Keratinocyte (primary cell): ENCODE results near the gene TMEM221. TPM values are rescaled to one million over a fixed set of nuclear protein-coding genes. Genes with fewer than 3 reads are reported as not detected.

Experiments
- DNase-seq: peaks from one replicate; pipeline ENCODE4 v3.0.0-alpha.2; 2011; ENCODE audit warnings: low read depth, missing footprints, low spot score
- FAIRE-seq: peaks from 2 replicates; lab custom pipeline; 2011; peaks lifted over from hg19 to GRCh38; lab: Jason Lieb, UNC
- H2AFZ ChIP-seq: 2 replicates; pipeline ENCODE4 v1.6.0; 2012; ENCODE audit warnings: low read length, control low read depth, inconsistent platforms; ENCODE audit not compliant: control insufficient read depth
- H3K27ac ChIP-seq: 2 replicates; pipeline ENCODE4 v1.5.1; 2011; ENCODE audit warnings: low read length; ENCODE audit not compliant: control insufficient read depth, insufficient read depth
- H3K27me3 ChIP-seq: 3 replicates; pipeline ENCODE4 v1.6.0; 2011; ENCODE audit warnings: low read length; ENCODE audit not compliant: control insufficient read depth, insufficient read depth; ENCODE audit errors: extremely low read depth
- H3K36me3 ChIP-seq, 2 experiments: 2 replicates in 1 of 2; 3 replicates in 1 of 2; pipeline ENCODE4 v1.5.1; 2011; ENCODE audit warnings: low read length in 2 of 2, mild to moderate bottlenecking in 1 of 2; ENCODE audit not compliant: control insufficient read depth in 2 of 2, insufficient read depth in 2 of 2; ENCODE audit errors: extremely low read depth in 1 of 2
- H3K4me1 ChIP-seq: 3 replicates; pipeline ENCODE4 v1.5.1; 2011; ENCODE audit warnings: low read length; ENCODE audit not compliant: control insufficient read depth, insufficient read depth; ENCODE audit errors: extremely low read depth
- H3K4me2 ChIP-seq: 3 replicates; pipeline ENCODE4 v1.6.0; 2011; ENCODE audit warnings: low read depth, low read length; ENCODE audit not compliant: control insufficient read depth, insufficient read depth; ENCODE audit errors: extremely low read depth
- H3K4me3 ChIP-seq, 3 experiments: fragments of 200-600 bp in 1 of 3; sonication (generic) in 1 of 3; 2 replicates in 2 of 3; 3 replicates in 1 of 3; pipeline ENCODE4 v1.5.1; 2011 to 2016; ENCODE audit warnings: low read length in 3 of 3, mild to moderate bottlenecking in 3 of 3, control low read depth in 2 of 3, inconsistent platforms in 1 of 3, low read depth in 1 of 3, mixed read lengths in 1 of 3, mixed run types in 1 of 3, moderate library complexity in 1 of 3; ENCODE audit not compliant: control insufficient read depth in 2 of 3, insufficient read depth in 2 of 3; ENCODE audit errors: extremely low read depth in 1 of 3
- H3K79me2 ChIP-seq: 2 replicates; pipeline ENCODE4 v1.6.0; 2012; ENCODE audit warnings: low read length; ENCODE audit not compliant: control insufficient read depth, insufficient read depth
- H3K9ac ChIP-seq: 3 replicates; pipeline ENCODE4 v1.6.0; 2011; ENCODE audit warnings: low read length; ENCODE audit not compliant: control insufficient read depth, insufficient read depth; ENCODE audit errors: extremely low read depth
- H3K9me1 ChIP-seq: 3 replicates; pipeline ENCODE4 v1.6.0; 2011; ENCODE audit warnings: low read length; ENCODE audit not compliant: control insufficient read depth, insufficient read depth; ENCODE audit errors: extremely low read depth
- H3K9me3 ChIP-seq: 2 replicates; pipeline ENCODE4 v1.5.1; 2012; ENCODE audit warnings: low read depth, low read length; ENCODE audit not compliant: control insufficient read depth
- H4K20me1 ChIP-seq: 3 replicates; pipeline ENCODE4 v1.6.0; 2011; ENCODE audit warnings: low read length; ENCODE audit not compliant: control insufficient read depth, insufficient read depth; ENCODE audit errors: extremely low read depth
- EZH2 ChIP-seq: IDR thresholded peaks from one replicate; pipeline ENCODE4 v1.6.1; 2012; ENCODE audit warnings: inconsistent platforms, mild to moderate bottlenecking, low read length, moderate library complexity
- dilution Hi-C: fragments of 300-500 bp; cut with MboI; formaldehyde crosslinking; loops from one replicate; pipeline ENCODE4 v1.7.0; 2020; ENCODE audit warnings: low sequenced_read_pairs; ENCODE audit not compliant: extremely low pct_ligation_motif_present
- polyA plus RNA-seq, 5 experiments: library from polyadenylated mRNA; depleted of rRNA in 3 of 5; stranded (reverse) in 3 of 5; stranded (forward) in 1 of 5; unstranded in 1 of 5; fragments of >200 nt; gene quantifications; 1 replicate in 1 of 5; 2 replicates in 3 of 5; 3 replicates in 1 of 5; pipeline versions ENCODE4 v1.2.1 to v1.2.3, GENCODE V29; 2011 to 2012; ENCODE audit warnings: missing spikeins in 2 of 5, low read depth in 1 of 5, low replicate concordance in 1 of 5
- TF ChIP-seq, protein P1 (sequence below), 3 experiments: IDR thresholded peaks in 1 of 3; conservative IDR thresholded peaks in 1 of 3; optimal IDR thresholded peaks in 1 of 3; 2 replicates in 2 of 3; 3 replicates in 1 of 3; pipeline versions ENCODE3 to v1.5.1; 2011; ENCODE audit warnings: low read length in 3 of 3, mild to moderate bottlenecking in 3 of 3, moderate library complexity in 2 of 3, control low read depth in 1 of 3, inconsistent platforms in 1 of 3; ENCODE audit not compliant: insufficient read depth in 2 of 3; ENCODE audit errors: extremely low read depth in 1 of 3

TMEM221 gene
- polyA plus RNA-seq, 1 donor (not counting 4 experiments of a cell fraction or from before 2014, with no cell fraction given): 0.04 TPM

DNA sequence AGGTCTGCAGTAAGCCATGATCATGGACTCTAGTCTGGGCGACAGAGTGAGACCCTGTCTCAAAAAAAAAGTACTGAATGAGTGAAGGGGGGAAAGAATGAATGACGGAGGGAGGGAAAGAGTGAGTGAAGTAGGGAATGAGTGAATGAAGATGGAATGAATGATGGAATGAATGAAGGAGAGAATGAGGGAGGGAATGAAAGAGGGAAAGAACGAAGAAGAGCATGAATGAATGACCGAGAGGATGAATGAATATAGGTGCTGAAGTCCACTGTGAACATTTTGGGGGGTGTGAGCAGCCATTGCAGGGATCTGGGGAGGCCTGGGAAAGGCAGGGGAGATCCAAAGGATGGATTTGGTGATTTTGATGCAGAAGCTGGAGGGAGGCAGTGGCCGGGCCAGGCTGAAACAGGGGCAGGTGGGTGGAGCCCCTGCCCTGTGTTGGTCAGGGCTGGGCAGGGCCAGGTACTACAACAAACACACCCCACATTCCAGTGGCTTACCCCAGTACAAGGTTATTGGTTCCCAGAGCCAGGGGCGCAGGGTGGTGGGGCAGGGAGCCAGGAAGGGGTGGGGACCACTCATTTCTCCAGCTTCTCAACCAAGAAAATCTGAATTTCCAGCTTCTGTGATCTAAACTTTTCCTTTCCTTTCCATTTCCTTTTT, 36.2 kb upstream of the TMEM221 start:
- Histone ChIP-seq H3K9me3 (no peaks in the 10 kb centered on the region), H3K79me2 (peaks cover 3% of the 10 kb centered on the region), H3K36me3 (peaks cover 0 to 6% of the 10 kb centered on the region in 2 experiments), H2AFZ (no peak overlapping the region), H4K20me1 (no peaks in the 10 kb centered on the region), H3K27ac (no peak overlapping the region), H3K9ac (no peak overlapping the region), H3K4me2 (no peak overlapping the region), H3K27me3 (no peaks in the 10 kb centered on the region), H3K4me1 (peaks cover 19% of the 10 kb centered on the region), H3K4me3 (no peak overlapping the region), H3K9me1 (no peaks in the 10 kb centered on the region)
- no peak for TF ChIP-seq EZH2
- TF ChIP-seq, protein P1, sequence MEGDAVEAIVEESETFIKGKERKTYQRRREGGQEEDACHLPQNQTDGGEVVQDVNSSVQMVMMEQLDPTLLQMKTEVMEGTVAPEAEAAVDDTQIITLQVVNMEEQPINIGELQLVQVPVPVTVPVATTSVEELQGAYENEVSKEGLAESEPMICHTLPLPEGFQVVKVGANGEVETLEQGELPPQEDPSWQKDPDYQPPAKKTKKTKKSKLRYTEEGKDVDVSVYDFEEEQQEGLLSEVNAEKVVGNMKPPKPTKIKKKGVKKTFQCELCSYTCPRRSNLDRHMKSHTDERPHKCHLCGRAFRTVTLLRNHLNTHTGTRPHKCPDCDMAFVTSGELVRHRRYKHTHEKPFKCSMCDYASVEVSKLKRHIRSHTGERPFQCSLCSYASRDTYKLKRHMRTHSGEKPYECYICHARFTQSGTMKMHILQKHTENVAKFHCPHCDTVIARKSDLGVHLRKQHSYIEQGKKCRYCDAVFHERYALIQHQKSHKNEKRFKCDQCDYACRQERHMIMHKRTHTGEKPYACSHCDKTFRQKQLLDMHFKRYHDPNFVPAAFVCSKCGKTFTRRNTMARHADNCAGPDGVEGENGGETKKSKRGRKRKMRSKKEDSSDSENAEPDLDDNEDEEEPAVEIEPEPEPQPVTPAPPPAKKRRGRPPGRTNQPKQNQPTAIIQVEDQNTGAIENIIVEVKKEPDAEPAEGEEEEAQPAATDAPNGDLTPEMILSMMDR (optimal IDR thresholded peaks at IDR 0.05 in 1 of 3, IDR thresholded peaks at IDR 0.05 in 1 of 3, conservative IDR thresholded peaks at IDR 0.05 in 1 of 3; ENCODE audit: extremely low read depth in 1 of 3, insufficient read depth in 2 of 3, low read length in 3 of 3): no peak
- dilution Hi-C loops: no loop called here
- DNase-seq (no peak), FAIRE-seq (no peak)

DNA sequence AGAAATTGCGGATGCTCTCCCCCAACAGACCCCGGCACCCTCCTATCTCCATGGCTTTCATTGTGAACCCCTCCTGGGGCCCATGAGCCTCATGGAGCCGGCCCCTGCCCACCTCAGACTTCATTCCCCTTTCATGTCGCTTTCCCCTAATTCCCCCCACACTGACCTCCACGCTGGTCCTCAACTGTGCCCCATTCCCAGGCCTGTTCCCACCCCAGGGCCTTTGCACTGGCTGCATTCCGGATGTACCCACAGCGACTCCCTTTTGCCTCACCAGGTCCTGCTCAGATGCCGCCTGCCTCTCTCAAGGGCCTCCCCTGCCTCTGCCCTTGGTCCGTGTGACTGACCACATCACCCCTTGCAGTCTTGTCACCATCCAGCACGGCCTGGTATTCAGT, 35.1 kb upstream of the TMEM221 start:
- no peak overlapping the region for H3K4me3 ChIP-seq
- H3K36me3 ChIP-seq: peaks cover 0 to 6% of the 10 kb centered on the region in 2 experiments
- DNase-seq (no peak), FAIRE-seq (no peak)
- dilution Hi-C loops: no loop called here
- no peak overlapping the region for H3K9ac ChIP-seq
- H3K9me3 ChIP-seq: no peaks in the 10 kb centered on the region
- TF ChIP-seq EZH2: no peak
- TF ChIP-seq, protein P1 (optimal IDR thresholded peaks at IDR 0.05 in 1 of 3, IDR thresholded peaks at IDR 0.05 in 1 of 3, conservative IDR thresholded peaks at IDR 0.05 in 1 of 3; ENCODE audit: extremely low read depth in 1 of 3, insufficient read depth in 2 of 3, low read length in 3 of 3): no peak
- no peak overlapping the region for H3K27ac ChIP-seq
- no peaks in the 10 kb centered on the region for H4K20me1 ChIP-seq
- H2AFZ ChIP-seq: no peak overlapping the region
- H3K79me2 ChIP-seq: peaks cover 3% of the 10 kb centered on the region
- no peaks in the 10 kb centered on the region for H3K27me3 ChIP-seq
- no peaks in the 10 kb centered on the region for H3K9me1 ChIP-seq
- peaks cover 11% of the 10 kb centered on the region for H3K4me1 ChIP-seq
- no peak overlapping the region for H3K4me2 ChIP-seq
